Lower lobe of right lung (tissue), 2 donors: ENCODE data around the gene SH3RF1. TPM values are rescaled to one million over a fixed set of nuclear protein-coding genes. Genes with fewer than 3 reads are reported as not detected.

ENCODE experiments used
- ATAC-seq, 2 donors: fragments of 200-7000 bp; cut with Tn5 transposase; one replicate each; pipeline ENCODE4 v1.9.1; 2020 to 2022; ENCODE audit warnings: mild to moderate bottlenecking in 2 of 2, moderate library complexity in 2 of 2
- DNase-seq: peaks from one replicate; pipeline ENCODE4 v3.0.0-alpha.2; 2020
- H3K27ac ChIP-seq: fragments of 200-600 bp; one replicate; pipeline ENCODE4 v1.8.0; 2022
- H3K27me3 ChIP-seq: fragments of 200-600 bp; one replicate; pipeline ENCODE4 v1.8.0; 2022; ENCODE audit warnings: low read depth
- H3K36me3 ChIP-seq: fragments of 200-600 bp; one replicate; pipeline ENCODE4 v1.8.0; 2022; ENCODE audit warnings: mild to moderate bottlenecking
- H3K4me1 ChIP-seq: fragments of 200-600 bp; one replicate; pipeline ENCODE4 v1.8.0; 2022
- H3K4me3 ChIP-seq: fragments of 200-600 bp; one replicate; pipeline ENCODE4 v1.8.0; 2022; ENCODE audit warnings: mild to moderate bottlenecking
- H3K9me3 ChIP-seq: fragments of 200-600 bp; one replicate; pipeline ENCODE4 v1.8.0; 2022
- intact Hi-C: fragments of 100-400 bp; cut with DNase I; formaldehyde crosslinking; loops from one replicate; pipeline ENCODE4 v1.11.0; 2022
- total RNA-seq: library from RNA; stranded (reverse); fragmentation: NEBNext Ultra II Directional; extraction: Animal tissue kit (Norgen Biotek cat#: 25700); gene quantifications from one replicate; pipeline ENCODE4 v1.2.1, GENCODE V29; 2021
- TF ChIP-seq, protein P1 (sequence below): fragments of 200-600 bp; IDR thresholded peaks from one replicate; pipeline ENCODE4 v1.8.0; 2022; ENCODE audit warnings: antibody characterized with exemption, mild to moderate bottlenecking
- donor health status: DM: no; HTN: yes; CAD: no; lungs with severe emphysema.

Gene SH3RF1
- total RNA-seq, 1 donor from 2014 or later: 34.2 TPM

DNA sequence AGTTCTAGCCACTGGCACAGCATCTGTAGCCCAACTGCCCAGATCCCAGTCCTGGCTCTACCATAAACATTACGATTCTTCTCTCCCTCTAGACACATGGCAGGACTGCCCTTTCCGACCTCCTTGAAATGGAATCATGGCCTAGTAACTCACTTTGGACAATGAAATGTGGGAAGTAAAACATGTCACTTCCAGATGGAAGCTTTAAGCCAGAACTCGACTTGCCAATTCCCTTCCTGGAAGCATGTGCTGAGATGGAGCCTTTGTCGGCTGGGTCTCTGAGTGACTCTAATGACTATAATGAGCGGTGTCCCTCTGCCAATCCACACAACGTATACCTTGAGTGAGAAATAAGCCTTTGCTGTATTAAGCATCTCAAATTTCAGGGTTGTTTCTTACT, 34.7 kb downstream of the SH3RF1 start:
- no peak for DNase-seq
- H3K27me3 ChIP-seq: no peaks in the 10 kb centered on the region
- H3K36me3 ChIP-seq: no peaks in the 10 kb centered on the region
- no peaks in the 10 kb centered on the region for H3K9me3 ChIP-seq
- ATAC-seq: no peak
- H3K27ac ChIP-seq: no peak overlapping the region
- TF ChIP-seq, protein P1, sequence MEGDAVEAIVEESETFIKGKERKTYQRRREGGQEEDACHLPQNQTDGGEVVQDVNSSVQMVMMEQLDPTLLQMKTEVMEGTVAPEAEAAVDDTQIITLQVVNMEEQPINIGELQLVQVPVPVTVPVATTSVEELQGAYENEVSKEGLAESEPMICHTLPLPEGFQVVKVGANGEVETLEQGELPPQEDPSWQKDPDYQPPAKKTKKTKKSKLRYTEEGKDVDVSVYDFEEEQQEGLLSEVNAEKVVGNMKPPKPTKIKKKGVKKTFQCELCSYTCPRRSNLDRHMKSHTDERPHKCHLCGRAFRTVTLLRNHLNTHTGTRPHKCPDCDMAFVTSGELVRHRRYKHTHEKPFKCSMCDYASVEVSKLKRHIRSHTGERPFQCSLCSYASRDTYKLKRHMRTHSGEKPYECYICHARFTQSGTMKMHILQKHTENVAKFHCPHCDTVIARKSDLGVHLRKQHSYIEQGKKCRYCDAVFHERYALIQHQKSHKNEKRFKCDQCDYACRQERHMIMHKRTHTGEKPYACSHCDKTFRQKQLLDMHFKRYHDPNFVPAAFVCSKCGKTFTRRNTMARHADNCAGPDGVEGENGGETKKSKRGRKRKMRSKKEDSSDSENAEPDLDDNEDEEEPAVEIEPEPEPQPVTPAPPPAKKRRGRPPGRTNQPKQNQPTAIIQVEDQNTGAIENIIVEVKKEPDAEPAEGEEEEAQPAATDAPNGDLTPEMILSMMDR: no peak
- intact Hi-C loops: no loop called here
- H3K4me1 ChIP-seq: peaks cover 34% of the 10 kb centered on the region
- H3K4me3 ChIP-seq: no peak overlapping the region

DNA sequence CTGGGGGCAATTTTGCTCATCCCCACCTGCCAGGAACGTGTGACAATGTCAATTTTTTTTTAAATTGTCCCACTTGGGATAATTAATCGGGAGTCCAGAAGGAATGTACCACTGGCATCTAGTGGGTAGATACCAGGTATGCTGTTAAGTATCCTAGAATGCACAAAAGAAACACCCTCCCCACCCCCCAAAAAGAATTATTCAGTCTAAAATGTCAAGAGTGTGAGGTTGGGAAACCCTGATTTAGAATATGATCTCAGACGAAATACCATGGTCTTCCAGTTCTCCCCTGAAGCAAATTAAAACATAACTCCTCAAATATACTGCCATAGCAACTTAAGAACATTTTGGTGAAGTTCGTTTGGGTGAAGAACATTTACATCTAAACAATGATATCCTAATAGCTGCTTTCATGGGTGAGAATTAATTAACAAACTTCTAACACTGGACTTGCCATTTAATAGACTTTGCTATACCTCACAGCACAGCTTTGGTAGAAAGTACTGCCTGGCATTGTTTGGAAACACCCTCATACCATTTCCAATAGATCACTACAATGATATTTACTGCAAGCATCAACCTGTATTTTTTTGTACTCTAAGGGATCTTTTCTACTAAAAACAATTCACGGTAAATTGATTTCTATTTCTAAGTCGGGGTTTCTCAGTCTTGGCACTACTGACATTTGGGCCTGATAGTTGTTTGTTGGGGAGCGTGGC, 36.5 kb downstream of the SH3RF1 start:
- peaks cover 34% of the 10 kb centered on the region for H3K4me1 ChIP-seq
- H3K27ac ChIP-seq: no peak overlapping the region
- no peak for ATAC-seq

DNA sequence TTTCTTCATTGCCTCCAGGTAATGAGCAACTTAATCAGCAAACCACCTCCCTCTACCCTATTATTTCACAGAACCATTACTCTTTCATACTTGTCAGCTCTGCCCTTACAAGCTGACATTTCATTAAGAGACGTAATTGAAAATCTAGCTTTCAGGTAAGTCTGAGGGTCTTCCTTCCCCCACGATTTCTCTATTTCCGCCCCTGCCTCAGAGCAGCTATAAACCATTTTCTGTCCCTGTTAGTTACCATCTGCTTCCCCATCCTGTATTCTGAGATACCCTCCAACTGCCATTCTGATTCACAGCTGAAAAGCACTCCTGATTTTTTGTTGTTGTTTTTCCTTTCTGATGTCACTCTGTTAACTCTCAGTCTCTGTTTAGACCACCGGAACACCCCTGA, 37.1 kb downstream of the SH3RF1 start:
- TF ChIP-seq, protein P1: no peak
- H3K4me1 ChIP-seq: peaks cover 29% of the 10 kb centered on the region
- H3K27me3 ChIP-seq: no peaks in the 10 kb centered on the region
- no peaks in the 10 kb centered on the region for H3K36me3 ChIP-seq
- intact Hi-C loops: no loop called here
- H3K4me3 ChIP-seq: no peak overlapping the region
- DNase-seq (no peak), ATAC-seq (no peak)
- no peaks in the 10 kb centered on the region for H3K9me3 ChIP-seq
- no peak overlapping the region for H3K27ac ChIP-seq

More for the DNA sequence above, 36.5 kb downstream of the SH3RF1 start:
- Histone ChIP-seq H3K9me3 (no peaks in the 10 kb centered on the region), H3K4me3 (no peak overlapping the region), H3K27me3 (no peaks in the 10 kb centered on the region), H3K36me3 (no peaks in the 10 kb centered on the region)
- intact Hi-C loops: no loop called here
- DNase-seq: no peak
- TF ChIP-seq, protein P1: no peak

DNA sequence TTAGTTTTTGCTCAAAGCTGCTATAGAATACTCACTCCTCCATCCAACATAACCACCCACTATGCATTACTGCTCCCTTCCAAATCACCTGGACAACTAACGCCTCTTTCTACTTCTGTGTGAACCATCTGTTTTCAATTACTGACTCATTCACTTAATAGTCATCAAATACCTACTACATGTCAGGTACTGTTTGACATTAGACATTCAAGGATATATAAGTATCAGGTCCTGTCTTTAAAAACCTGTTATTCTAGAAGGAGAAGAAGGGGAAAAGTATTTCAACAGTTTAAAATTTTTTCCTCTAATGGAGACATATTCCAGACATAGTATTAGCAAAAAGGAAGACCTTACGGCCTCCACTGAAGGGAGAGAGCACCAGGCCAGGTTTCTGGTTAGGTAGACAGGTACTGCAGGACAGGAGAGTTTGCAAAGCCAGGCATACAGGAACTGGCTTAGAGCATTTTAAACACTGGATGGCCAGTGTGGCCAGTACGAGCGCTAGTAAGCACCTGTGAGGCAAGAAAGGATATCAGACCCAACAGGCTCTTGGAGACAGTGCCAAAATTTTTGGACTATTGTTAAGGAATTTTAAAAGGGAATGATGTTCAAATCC, 39.0 kb downstream of the SH3RF1 start:
- Histone ChIP-seq H3K36me3 (no peaks in the 10 kb centered on the region), H3K27me3 (no peaks in the 10 kb centered on the region), H3K9me3 (no peaks in the 10 kb centered on the region), H3K4me1 (peaks cover 10% of the 10 kb centered on the region), H3K27ac (no peak overlapping the region), H3K4me3 (no peak overlapping the region)
- peak; percentile 31 to 55 for ATAC-seq
- intact Hi-C loops: no loop called here
- no peak for DNase-seq
- TF ChIP-seq, protein P1: no peak

DNA sequence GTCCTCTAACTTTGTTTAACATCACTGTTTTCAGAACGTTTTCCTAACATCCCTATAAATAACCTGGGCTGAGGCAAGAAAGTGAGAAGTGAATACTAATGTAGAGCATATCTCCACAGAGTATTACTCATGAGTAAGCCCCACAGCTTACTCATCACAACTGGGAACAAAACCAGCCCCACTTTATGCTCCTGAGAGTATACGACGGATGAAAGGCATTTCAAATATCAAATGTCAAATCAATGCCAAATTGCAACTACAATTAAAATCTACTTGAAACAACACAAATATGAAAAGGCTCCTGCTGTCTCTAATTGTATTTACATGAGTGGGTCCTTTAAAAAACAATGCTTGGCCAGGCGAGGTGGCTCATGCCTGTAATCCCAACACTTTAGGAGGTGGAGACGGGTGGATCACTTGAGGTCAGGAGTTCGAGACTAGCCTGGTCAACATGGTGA, 41.2 kb downstream of the SH3RF1 start:
- Histone ChIP-seq H3K4me1 (peaks cover 11% of the 10 kb centered on the region), H3K9me3 (no peaks in the 10 kb centered on the region), H3K36me3 (no peaks in the 10 kb centered on the region), H3K27me3 (no peaks in the 10 kb centered on the region), H3K27ac (no peak overlapping the region), H3K4me3 (no peak overlapping the region)
- ATAC-seq: peak; percentile 80 to 88
- TF ChIP-seq, protein P1: no peak
- intact Hi-C loops: no loop called here
- no peak for DNase-seq
